ENCODE data around the gene AACS.

GRCh38 chr12:125105600-125105999 is 40.4 kb downstream of the AACS start:
- TF ChIP-seq EZH2 (IDR thresholded peaks at IDR 0.05) (no peak), CTCF (IDR thresholded peaks at IDR 0.05) (no peak), EZH2phosphoT487 (IDR thresholded peaks at IDR 0.05) (no peak)

Measured in neural progenitor cell (in vitro differentiated cells).